Testis (tissue), 2 donors: ENCODE measurements around the gene ZDHHC7.

Experiments
- POLR2A ChIP-seq: fragments of 450-650 bp; IDR thresholded peaks from one replicate; pipeline ENCODE4 v1.6.1; 2017; ENCODE audit warnings: antibody characterized with exemption, mild to moderate bottlenecking, moderate library complexity
- TF ChIP-seq, protein P1 (sequence below), 3 experiments: fragments of 450-650 bp in 2 of 3; fragments of 200-600 bp in 1 of 3; sonication (generic) in 1 of 3; IDR thresholded peaks; one replicate each; pipeline ENCODE4 v1.5.1; 2016 to 2019; ENCODE audit warnings: antibody characterized with exemption in 3 of 3, mild to moderate bottlenecking in 2 of 3, moderate library complexity in 1 of 3

- TF ChIP-seq, protein P1, sequence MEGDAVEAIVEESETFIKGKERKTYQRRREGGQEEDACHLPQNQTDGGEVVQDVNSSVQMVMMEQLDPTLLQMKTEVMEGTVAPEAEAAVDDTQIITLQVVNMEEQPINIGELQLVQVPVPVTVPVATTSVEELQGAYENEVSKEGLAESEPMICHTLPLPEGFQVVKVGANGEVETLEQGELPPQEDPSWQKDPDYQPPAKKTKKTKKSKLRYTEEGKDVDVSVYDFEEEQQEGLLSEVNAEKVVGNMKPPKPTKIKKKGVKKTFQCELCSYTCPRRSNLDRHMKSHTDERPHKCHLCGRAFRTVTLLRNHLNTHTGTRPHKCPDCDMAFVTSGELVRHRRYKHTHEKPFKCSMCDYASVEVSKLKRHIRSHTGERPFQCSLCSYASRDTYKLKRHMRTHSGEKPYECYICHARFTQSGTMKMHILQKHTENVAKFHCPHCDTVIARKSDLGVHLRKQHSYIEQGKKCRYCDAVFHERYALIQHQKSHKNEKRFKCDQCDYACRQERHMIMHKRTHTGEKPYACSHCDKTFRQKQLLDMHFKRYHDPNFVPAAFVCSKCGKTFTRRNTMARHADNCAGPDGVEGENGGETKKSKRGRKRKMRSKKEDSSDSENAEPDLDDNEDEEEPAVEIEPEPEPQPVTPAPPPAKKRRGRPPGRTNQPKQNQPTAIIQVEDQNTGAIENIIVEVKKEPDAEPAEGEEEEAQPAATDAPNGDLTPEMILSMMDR (IDR thresholded peaks at IDR 0.05), result no peak
- no peak for TF ChIP-seq POLR2A
Observed at GRCh38 chr16:84931506-84931905, 79.8 kb downstream of the ZDHHC7 start.
